Measurements from ENCODE around the gene NUDT7. TPM values are rescaled to one million over a fixed set of nuclear protein-coding genes. Genes with fewer than 3 reads are reported as not detected.
A peak's percentile ranks its signal among the peaks of the same experiment; 100 is the strongest.

NUDT7 gene
- 41.2 TPM for total RNA-seq
- long read RNA-seq, transcript NUDT7-201 (4 exons, 1,096 nt), result minor isoform, 9 of 84 reads
- long read RNA-seq, transcript NUDT7-202 (3 exons, 930 nt), result major isoform, 30 of 84 reads
- long read RNA-seq, transcript NUDT7-205 (5 exons, 899 nt), result minor isoform, 23 of 84 reads
- long read RNA-seq, partial matches to known transcripts, result 5 of 84 reads
- long read RNA-seq, other reads (novel, unspliced or antisense), result 16 of 84 reads

GRCh38 chr16:77722309-77723107, at the start of gene NUDT7:
Gene NUDT7, plus strand, starts transcription at chr16:77722514. Its CDS starts 69 bp downstream, at chr16:77722583.
- ATAC-seq (peak; percentile 99), DNase-seq (peak; percentile 100)
- intact Hi-C loops (cut with micrococcal nuclease), result no loop called here

- intact Hi-C loops (cut with micrococcal nuclease), result loop anchor here (2.0 to 10.0 kb wide), 3 partner anchors 296 to 420 kb away; partner anchors contain the start of gene WWOX
- ATAC-seq, result no peak
- no peak for DNase-seq
Measured at GRCh38 chr16:77674888-77675287, 47.4 kb upstream of the NUDT7 start.

GRCh38 chr16:77675464-77676324, 46.6 kb upstream of the NUDT7 start:
- intact Hi-C loops (cut with micrococcal nuclease), result loop anchor here (2.0 to 10.0 kb wide), 3 partner anchors 295 to 419 kb away; partner anchors contain the start of gene WWOX
- ATAC-seq (peak; percentile 83), DNase-seq (peak; percentile 37)

- ATAC-seq (no peak), DNase-seq (no peak)
- intact Hi-C loops (cut with micrococcal nuclease), result loop anchor here (10.0 kb wide), 2 partner anchors 328 to 418 kb away; partner anchors contain the start of gene WWOX
Measured at GRCh38 chr16:77677129-77677528, 45.2 kb upstream of the NUDT7 start.

GRCh38 chr16:77679391-77679790, 42.9 kb upstream of the NUDT7 start:
- no peak for DNase-seq
- intact Hi-C loops (cut with micrococcal nuclease), result loop anchor here (10.0 kb wide), 2 partner anchors 325 to 415 kb away; partner anchors contain the start of gene WWOX
- ATAC-seq, result no peak

- ATAC-seq (no peak), DNase-seq (no peak)
- intact Hi-C loops (cut with micrococcal nuclease), result loop anchor here (10.0 kb wide), 2 partner anchors 325 to 415 kb away; partner anchors contain the start of gene WWOX
Measured at GRCh38 chr16:77679901-77680300, 42.4 kb upstream of the NUDT7 start.

GRCh38 chr16:77680496-77680895, 41.8 kb upstream of the NUDT7 start:
- DNase-seq, result no peak
- intact Hi-C loops (cut with micrococcal nuclease), result no loop called here
- ATAC-seq, result no peak

GRCh38 chr16:77682586-77682985, 39.7 kb upstream of the NUDT7 start:
- intact Hi-C loops (cut with micrococcal nuclease), result no loop called here
- no peak for ATAC-seq

GRCh38 chr16:77683397-77684180, 38.7 kb upstream of the NUDT7 start:
- no peak for DNase-seq
- intact Hi-C loops (cut with micrococcal nuclease), result no loop called here
- no peak for ATAC-seq

More at GRCh38 chr16:77682586-77682985, 39.7 kb upstream of the NUDT7 start:
- no peak for DNase-seq

- ATAC-seq, result no peak
- no peak for DNase-seq
- intact Hi-C loops (cut with micrococcal nuclease), result no loop called here
Measured at GRCh38 chr16:77684181-77684526, 38.2 kb upstream of the NUDT7 start.

GRCh38 chr16:77686385-77686784, 35.9 kb upstream of the NUDT7 start:
- intact Hi-C loops (cut with micrococcal nuclease), result no loop called here
- ATAC-seq (no peak), DNase-seq (no peak)

- intact Hi-C loops (cut with micrococcal nuclease), result no loop called here
- ATAC-seq, result no peak
Measured at GRCh38 chr16:77689971-77690370, 32.3 kb upstream of the NUDT7 start.

GRCh38 chr16:77690416-77690815, 31.9 kb upstream of the NUDT7 start:
- intact Hi-C loops (cut with micrococcal nuclease), result no loop called here
- DNase-seq (no peak), ATAC-seq (no peak)

More at GRCh38 chr16:77689971-77690370, 32.3 kb upstream of the NUDT7 start:
- no peak for DNase-seq

- intact Hi-C loops (cut with micrococcal nuclease), result no loop called here
- DNase-seq (no peak), ATAC-seq (no peak)
Measured at GRCh38 chr16:77692612-77693011, 29.7 kb upstream of the NUDT7 start.

- ATAC-seq (no peak), DNase-seq (no peak)
- intact Hi-C loops (cut with micrococcal nuclease), result no loop called here
Measured at GRCh38 chr16:77696149-77696548, 26.2 kb upstream of the NUDT7 start.

GRCh38 chr16:77700846-77701245, 21.5 kb upstream of the NUDT7 start:
- ATAC-seq (no peak), DNase-seq (no peak)
- intact Hi-C loops (cut with micrococcal nuclease), result no loop called here

GRCh38 chr16:77705351-77705750, 17.0 kb upstream of the NUDT7 start:
- DNase-seq, result no peak
- ATAC-seq, result no peak
- intact Hi-C loops (cut with micrococcal nuclease), result no loop called here

- ATAC-seq, result no peak
- no peak for DNase-seq
- intact Hi-C loops (cut with micrococcal nuclease), result no loop called here
Measured at GRCh38 chr16:77711179-77711578, 11.1 kb upstream of the NUDT7 start.

- intact Hi-C loops (cut with micrococcal nuclease), result no loop called here
- no peak for DNase-seq
- ATAC-seq, result no peak
Measured at GRCh38 chr16:77711775-77712174, 10.5 kb upstream of the NUDT7 start.

Data from left ventricle myocardium superior (tissue), 1 donor.